T-helper 2 cell treated with Interferon-gamma antibody and Interleukin-4, amounts not matched to agents 100 ng/mL and 5 ng/mL, for 36 hours (primary cell): Measurements from ENCODE around the gene FIZ1. TPM values are rescaled to one million over a fixed set of nuclear protein-coding genes. Genes with fewer than 3 reads are reported as not detected.

Experiments
- intact Hi-C: fragments of 100-400 bp; cut with micrococcal nuclease; formaldehyde crosslinking; loops from one replicate; pipeline ENCODE4 v1.15.1; 2023
- total RNA-seq: library from RNA; stranded (reverse); gene quantifications from 2 replicates; pipeline ENCODE4 v1.2.3, GENCODE V29; 2022

FIZ1 gene
- total RNA-seq, 1 donor from 2014 or later: 14.4 TPM

DNA sequence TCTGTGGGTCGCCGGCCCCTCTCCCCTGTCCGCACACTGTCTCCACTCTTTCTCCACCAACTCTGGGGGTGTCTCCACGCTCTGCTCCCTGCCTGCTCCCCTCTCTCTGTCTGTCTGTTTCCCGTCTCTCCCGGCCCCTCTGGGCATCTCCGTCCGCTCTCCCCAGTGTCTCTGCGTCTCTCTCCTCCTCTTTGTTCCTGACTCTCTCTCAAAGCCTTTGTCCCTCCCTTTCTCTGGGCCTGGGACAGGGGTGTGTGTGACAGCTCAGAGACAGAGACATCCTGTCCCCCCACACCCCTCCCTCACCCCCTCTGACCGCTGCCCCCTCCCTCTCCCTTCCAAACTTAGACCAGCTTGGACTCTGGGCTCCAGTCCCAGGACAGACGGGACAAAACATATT is 53.3 kb downstream of the FIZ1 start:
- intact Hi-C loops: no loop called here

DNA sequence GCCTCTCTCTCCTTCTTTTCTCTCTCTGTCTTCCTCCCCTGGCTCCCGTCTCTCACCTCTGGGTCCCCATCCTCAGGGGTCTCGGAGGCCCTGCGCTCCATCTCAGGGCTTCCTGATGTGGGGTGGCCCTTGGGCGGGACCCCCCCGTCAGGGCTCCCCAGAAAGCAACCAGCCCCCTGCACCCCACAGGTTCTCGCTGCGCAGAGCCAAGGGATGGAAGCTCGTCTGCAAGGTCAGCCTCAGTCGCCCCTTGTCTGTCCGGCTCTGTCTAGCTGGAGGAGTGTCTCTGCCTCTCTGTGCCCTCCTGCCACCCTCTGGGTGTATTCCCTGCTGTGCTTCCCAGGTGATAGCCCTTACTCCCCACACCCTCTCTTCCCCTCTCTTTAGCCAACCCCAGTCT is 53.9 kb downstream of the FIZ1 start, which contains the start of gene SBK3:
Gene SBK3, minus strand, starts transcription at position 101 of the 400 bp plus-strand sequence. Its CDS starts 0 bp downstream, at position 101.
- intact Hi-C loops: no loop called here

DNA sequence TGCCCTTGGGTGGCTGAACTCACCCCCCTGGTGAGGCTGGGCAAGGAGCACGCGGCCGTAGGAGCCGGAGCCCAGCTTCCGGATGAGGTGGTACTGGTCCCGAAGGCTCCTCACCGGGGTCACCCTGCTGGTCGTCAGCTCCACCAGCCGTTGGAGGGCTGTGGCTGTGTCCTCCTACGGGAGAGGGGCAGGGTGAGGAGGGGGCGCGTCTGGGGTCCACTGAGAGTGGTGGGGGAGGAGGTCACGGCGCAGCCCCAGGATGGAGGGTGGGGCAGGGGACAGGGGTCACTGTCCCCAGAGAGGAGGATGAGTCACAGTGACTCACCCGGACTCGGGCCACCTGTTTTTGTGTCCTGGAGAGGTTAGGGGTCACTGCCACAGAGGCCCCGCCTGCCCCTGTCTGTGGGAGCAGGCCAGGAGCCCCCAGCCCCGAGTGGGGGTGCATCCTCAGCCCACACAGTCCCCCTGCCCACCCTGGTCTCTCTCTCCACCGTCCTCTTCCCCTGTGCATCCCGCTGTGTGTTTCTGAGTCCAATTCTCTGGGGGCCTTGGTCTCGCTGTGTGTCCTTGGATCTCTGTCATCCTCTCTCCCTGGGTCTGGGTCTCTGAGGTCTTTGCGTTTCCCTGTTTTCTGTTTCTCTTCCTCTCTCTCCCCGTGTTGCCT is 54.4 kb downstream of the FIZ1 start:
- intact Hi-C loops: no loop called here

DNA sequence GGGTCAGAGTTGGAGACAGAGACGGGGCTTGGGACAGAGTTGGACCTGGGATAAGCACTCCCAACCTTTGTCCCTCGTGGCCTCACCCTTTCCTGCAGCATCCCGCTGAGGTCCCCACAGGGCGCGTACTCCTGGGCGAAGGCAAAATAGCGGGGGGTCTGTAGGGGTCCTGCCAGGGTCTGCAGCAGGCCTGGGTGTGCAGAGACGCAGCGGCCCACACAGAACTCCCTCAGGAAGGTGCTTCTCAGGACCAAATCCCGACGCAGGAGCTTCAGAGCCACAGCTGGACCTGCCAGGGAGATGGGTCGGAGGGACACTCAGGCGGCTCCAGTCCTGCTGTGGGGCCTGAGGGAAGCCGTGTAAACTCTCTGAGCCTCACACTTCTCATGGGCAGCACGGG is 55.3 kb downstream of the FIZ1 start:
- intact Hi-C loops: no loop called here

DNA sequence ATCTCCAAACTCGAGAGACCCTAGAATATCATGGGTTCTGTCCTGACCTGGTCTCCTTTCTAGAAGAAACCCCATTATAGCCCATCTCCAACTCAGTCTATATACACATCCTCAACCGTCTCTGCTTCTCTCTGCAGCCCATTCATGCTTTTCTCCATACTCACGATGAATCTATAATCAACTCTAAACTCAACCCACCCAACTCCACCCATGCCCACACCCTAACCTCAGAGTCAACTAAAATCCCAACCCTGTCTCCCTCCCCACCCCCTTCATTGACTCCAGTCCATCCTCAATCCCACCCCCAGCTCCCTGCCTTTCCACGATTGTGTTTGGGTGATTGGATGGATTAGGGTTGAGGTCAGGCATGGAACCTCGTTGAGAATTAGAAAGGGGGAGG is 55.8 kb downstream of the FIZ1 start:
- intact Hi-C loops: no loop called here

DNA sequence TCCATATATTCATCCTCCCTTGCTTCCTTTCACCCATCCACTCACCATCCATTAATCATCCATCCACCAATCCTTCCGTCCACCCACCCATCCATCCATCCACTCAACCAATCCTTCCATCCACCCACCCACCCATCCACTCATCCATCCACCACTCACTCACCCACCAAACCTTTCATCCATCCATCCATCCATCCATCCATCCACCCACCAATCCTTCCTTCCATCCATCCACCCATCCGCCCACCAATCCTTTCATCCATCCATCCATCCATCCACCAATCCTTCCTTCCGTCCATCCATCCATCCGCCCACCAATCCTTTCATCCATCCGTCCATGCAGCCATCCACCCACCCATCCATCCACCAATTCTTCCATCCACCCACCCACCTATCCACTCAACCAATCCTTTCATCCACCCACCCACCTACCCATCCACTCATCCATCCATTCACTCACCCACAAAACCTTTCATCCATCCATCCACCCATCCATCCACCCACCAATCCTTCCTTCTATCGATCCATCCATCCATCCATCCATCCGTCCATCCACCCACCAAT is 56.9 kb downstream of the FIZ1 start:
- intact Hi-C loops: no loop called here

Other genes with a start within 250 kb of the FIZ1 start
- 0.45 and 0.64 TPM in 2 replicates for gene COX6B2, start 244.8 kb downstream of the FIZ1 start, total RNA-seq
- gene GARIN5B, start 236.3 kb downstream of the FIZ1 start, total RNA-seq: not detected in 2 replicates
- 0.55 and 0.61 TPM in 2 replicates for gene IL11, start 229.1 kb downstream of the FIZ1 start, total RNA-seq
- not detected in 2 replicates for gene TMEM190, start 222.7 kb downstream of the FIZ1 start, total RNA-seq
- 10.3 and 11.7 TPM in 2 replicates for gene TMEM238, start 215.2 kb downstream of the FIZ1 start, total RNA-seq
- 2,481 and 2,547 TPM in 2 replicates for gene RPL28, start 213.6 kb downstream of the FIZ1 start, total RNA-seq
- gene UBE2S, start 191.7 kb downstream of the FIZ1 start, total RNA-seq: 213 and 217 TPM in 2 replicates
- gene SHISA7, start 156.2 kb downstream of the FIZ1 start, total RNA-seq: not detected in 2 replicates
- 23.2 and 25.3 TPM in 2 replicates for gene ISOC2, start 137.9 kb downstream of the FIZ1 start, total RNA-seq
- gene C19orf85, start 134.8 kb downstream of the FIZ1 start, total RNA-seq: not detected in 2 replicates
- gene ZNF628, start 122.9 kb downstream of the FIZ1 start, total RNA-seq: 6.6 and 10.3 TPM in 2 replicates
- gene NAT14, start 114.3 kb downstream of the FIZ1 start, total RNA-seq: 9.3 and 12.3 TPM in 2 replicates
- gene SSC5D, start 111.1 kb downstream of the FIZ1 start, total RNA-seq: 0.23 and 0.30 TPM in 2 replicates
- gene SBK2, start 62.4 kb downstream of the FIZ1 start, total RNA-seq: not detected in 2 replicates
- gene SBK3, start 54.0 kb downstream of the FIZ1 start, total RNA-seq: not detected in 2 replicates
- gene ZNF579, start 18.7 kb downstream of the FIZ1 start, total RNA-seq: 6.5 and 6.7 TPM in 2 replicates
- 21.0 and 21.2 TPM in 2 replicates for gene ZNF524, start 771 bp upstream of the FIZ1 start, total RNA-seq
- gene ZNF865, start 6.1 kb upstream of the FIZ1 start, total RNA-seq: 12.3 and 13.2 TPM in 2 replicates
- 4.9 and 5.0 TPM in 2 replicates for gene ZNF784, start 25.0 kb upstream of the FIZ1 start, total RNA-seq
- 29.9 and 30.8 TPM in 2 replicates for gene ZNF580, start 41.5 kb upstream of the FIZ1 start, total RNA-seq
- 21.0 and 22.4 TPM in 2 replicates for gene ZNF581, start 44.1 kb upstream of the FIZ1 start, total RNA-seq
- gene CCDC106, start 48.7 kb upstream of the FIZ1 start, total RNA-seq: 6.5 and 7.0 TPM in 2 replicates
- 298 and 303 TPM in 2 replicates for gene U2AF2, start 55.5 kb upstream of the FIZ1 start, total RNA-seq
- 58.3 and 59.3 TPM in 2 replicates for gene EPN1, start 75.7 kb upstream of the FIZ1 start, total RNA-seq
- not detected in 2 replicates for gene NLRP9, start 138.9 kb upstream of the FIZ1 start, total RNA-seq
- gene RFPL4A, start 159.6 kb upstream of the FIZ1 start, total RNA-seq: not detected in 2 replicates
- not detected in 2 replicates for gene RFPL4AL1, start 169.6 kb upstream of the FIZ1 start, total RNA-seq
- gene NLRP11, start 232.5 kb upstream of the FIZ1 start, total RNA-seq: not detected in 2 replicates
- not detected in 2 replicates for gene NLRP4, start 237.0 kb upstream of the FIZ1 start, total RNA-seq